ENCODE measurements around the gene PRRC1.
"Not testable (repeated sequence)": the region's sequence is repeated elsewhere in the genome, so short reads cannot be mapped to it uniquely, and the experiment has no call there.

The PRRC1 gene

GRCh38 chr5:127549551-127549950, 32.1 kb downstream of the PRRC1 start:
- no peak for DNase-seq

- DNase-seq = no peak
Measured at GRCh38 chr5:127550652-127551409, 33.4 kb downstream of the PRRC1 start.

- no peak for DNase-seq
Measured at GRCh38 chr5:127551410-127552041, 34.1 kb downstream of the PRRC1 start.

GRCh38 chr5:127555826-127556225, 38.4 kb downstream of the PRRC1 start:
- DNase-seq = no peak

- DNase-seq = no peak
Measured at GRCh38 chr5:127556609-127557334, 39.3 kb downstream of the PRRC1 start.

GRCh38 chr5:127558273-127558672, 40.8 kb downstream of the PRRC1 start:
- no peak for DNase-seq

GRCh38 chr5:127561254-127561653, 43.8 kb downstream of the PRRC1 start:
- no peak for DNase-seq

- DNase-seq = no peak
Measured at GRCh38 chr5:127562252-127562651, 44.8 kb downstream of the PRRC1 start.

GRCh38 chr5:127563136-127563535, 45.7 kb downstream of the PRRC1 start:
- DNase-seq = no peak

GRCh38 chr5:127564002-127564769, 46.7 kb downstream of the PRRC1 start:
- no peak for DNase-seq

GRCh38 chr5:127565586-127566270, 48.3 kb downstream of the PRRC1 start:
- DNase-seq = no peak

- DNase-seq = no peak
Measured at GRCh38 chr5:127567026-127567768, 49.8 kb downstream of the PRRC1 start.

GRCh38 chr5:127568166-127568565, 50.7 kb downstream of the PRRC1 start:
- no peak for DNase-seq

- DNase-seq = not testable (repeated sequence)
Measured at GRCh38 chr5:127569471-127569870, 52.0 kb downstream of the PRRC1 start.

GRCh38 chr5:127571314-127572131, 54.1 kb downstream of the PRRC1 start:
- no peak for DNase-seq

- no peak for DNase-seq
Measured at GRCh38 chr5:127572930-127573329, 55.5 kb downstream of the PRRC1 start.

GRCh38 chr5:127574852-127575679, 57.6 kb downstream of the PRRC1 start:
- no peak for DNase-seq

- DNase-seq = no peak
Measured at GRCh38 chr5:127577458-127577857, 60.0 kb downstream of the PRRC1 start.

- DNase-seq = no peak
Measured at GRCh38 chr5:127580731-127581130, 63.3 kb downstream of the PRRC1 start.

- no peak for DNase-seq
Measured at GRCh38 chr5:127581450-127581849, 64.0 kb downstream of the PRRC1 start.

Data from activated T-cell treated with anti-CD3 and anti-CD28 coated beads, Interleukin-2, amount 50 U/mL, for 1 hour (primary cell).